GM12875 (cell line): ENCODE results near the gene ZC3H6.

ENCODE experiments used
- H3K4me3 ChIP-seq: one replicate; pipeline ENCODE4 v1.5.1; 2011; ENCODE audit warnings: low read depth, low read length, control low read depth
- CTCF ChIP-seq: IDR thresholded peaks from 2 replicates; pipeline ENCODE4 v1.5.1; 2011; ENCODE audit warnings: low read depth, mild to moderate bottlenecking, control low read depth, inconsistent platforms, low read length, moderate library complexity, borderline replicate concordance; ENCODE audit not compliant: insufficient read depth

Gene ZC3H6

GRCh38 chr2:112244854-112245253 lies 30.5 kb upstream of the ZC3H6 start:
- H3K4me3 ChIP-seq = no peak overlapping the region
- no peak for TF ChIP-seq CTCF

- no peak for TF ChIP-seq CTCF
- no peak overlapping the region for H3K4me3 ChIP-seq
Measured at GRCh38 chr2:112251271-112251670, 24.1 kb upstream of the ZC3H6 start.

GRCh38 chr2:112253261-112253815 lies 22.1 kb upstream of the ZC3H6 start:
- no peak for TF ChIP-seq CTCF
- no peak overlapping the region for H3K4me3 ChIP-seq

- TF ChIP-seq CTCF = peak; percentile 30; the same call in 1 of the 2 replicates
- peak within 1 kb of the TSS; percentile 65 for H3K4me3 ChIP-seq
Measured at GRCh38 chr2:112254466-112255240, 20.7 kb upstream of the ZC3H6 start, which contains the start of gene ZC3H8. Gene ZC3H8 (minus strand): TSS chr2:112255042. CDS start chr2:112254981, 61 bp downstream.

- TF ChIP-seq CTCF = no peak
- H3K4me3 ChIP-seq = no peak overlapping the region
Measured at GRCh38 chr2:112255875-112256274, 19.5 kb upstream of the ZC3H6 start.

GRCh38 chr2:112256654-112257053 lies 18.7 kb upstream of the ZC3H6 start:
- no peak for TF ChIP-seq CTCF
- H3K4me3 ChIP-seq = no peak overlapping the region

- H3K4me3 ChIP-seq = no peak overlapping the region
- no peak for TF ChIP-seq CTCF
Measured at GRCh38 chr2:112257575-112257974, 17.8 kb upstream of the ZC3H6 start.
